Tibial nerve (tissue), 3 donors: ENCODE measurements around the gene SMAD9.

Experiments
- CTCF ChIP-seq, 5 experiments: fragments of 200-600 bp in 3 of 5; fragments of 450-650 bp in 2 of 5; sonication (generic) in 3 of 5; IDR thresholded peaks; one replicate each; pipeline ENCODE4 v1.5.1; 2016 to 2019; ENCODE audit warnings: antibody characterized with exemption in 5 of 5, mild to moderate bottlenecking in 3 of 5, moderate library complexity in 2 of 5
- POLR2A ChIP-seq, 2 donors: fragments of 450-650 bp; IDR thresholded peaks; one replicate each; pipeline ENCODE4 v1.6.1; 2017; ENCODE audit warnings: antibody characterized with exemption in 2 of 2, mild to moderate bottlenecking in 2 of 2, moderate library complexity in 2 of 2

- TF ChIP-seq CTCF (IDR thresholded peaks at IDR 0.05), result no peak
- TF ChIP-seq POLR2A (IDR thresholded peaks at IDR 0.05), result no peak
Observed at GRCh38 chr13:36921631-36922301, 1.7 kb upstream of the SMAD9 start.
